CD14-positive monocyte (primary cell): ENCODE measurements around the gene VGF. TPM values are rescaled to one million over a fixed set of nuclear protein-coding genes. Genes with fewer than 3 reads are reported as not detected.
"Not testable (repeated sequence)": the region's sequence is repeated elsewhere in the genome, so short reads cannot be mapped to it uniquely, and the experiment has no call there.

Experiments
- DNase-seq, 3 donors: peaks; one replicate each; pipeline ENCODE4 v3.0.0-alpha.2; 2011 to 2022
- H2AFZ ChIP-seq: 2 replicates; pipeline ENCODE4 v1.6.0; 2012; ENCODE audit warnings: mild to moderate bottlenecking, low read depth, low read length, inconsistent platforms; ENCODE audit not compliant: insufficient read depth, poor library complexity, severe bottlenecking
- H3K27ac ChIP-seq, 2 donors: 1 replicate in 1 of 2; 2 replicates in 1 of 2; pipeline ENCODE4 v1.5.1; 2012 to 2013; ENCODE audit warnings: low read length in 2 of 2, control low read depth in 1 of 2, inconsistent platforms in 1 of 2, low read depth in 1 of 2, mild to moderate bottlenecking in 1 of 2
- H3K27me3 ChIP-seq, 2 donors: one replicate each; pipeline versions ENCODE4 v1.6.0 to v1.6.1; 2011 to 2013; ENCODE audit warnings: low read length in 2 of 2; ENCODE audit not compliant: control insufficient read depth in 2 of 2, insufficient read depth in 2 of 2
- H3K36me3 ChIP-seq, 2 donors: replicated peaks in 1 of 2; 1 replicate in 1 of 2; 2 replicates in 1 of 2; pipeline versions ENCODE4 v1.5.1 to v1.6.1; 2012 to 2013; ENCODE audit warnings: low read length in 2 of 2, control low read depth in 1 of 2, inconsistent platforms in 1 of 2, mild to moderate bottlenecking in 1 of 2; ENCODE audit not compliant: insufficient read depth in 2 of 2, control insufficient read depth in 1 of 2
- H3K4me1 ChIP-seq, 2 donors: 1 replicate in 1 of 2; 2 replicates in 1 of 2; pipeline versions ENCODE4 v1.5.1 to v1.6.1; 2012 to 2013; ENCODE audit warnings: low read length in 2 of 2, control low read depth in 1 of 2, inconsistent platforms in 1 of 2, mild to moderate bottlenecking in 1 of 2, moderate library complexity in 1 of 2; ENCODE audit not compliant: insufficient read depth in 2 of 2, control insufficient read depth in 1 of 2
- H3K4me2 ChIP-seq: replicated peaks from 2 replicates; pipeline ENCODE3; 2012; ENCODE audit warnings: low read length, moderate library complexity, mild to moderate bottlenecking; ENCODE audit not compliant: poor library complexity, severe bottlenecking; ENCODE audit errors: extremely low read depth
- H3K4me3 ChIP-seq, 3 experiments: fragments of 200-600 bp in 1 of 3; sonication (generic) in 1 of 3; replicated peaks in 1 of 3; 1 replicate in 2 of 3; 2 replicates in 1 of 3; pipeline ENCODE4 v1.5.1; 2011 to 2013; ENCODE audit warnings: low read length in 3 of 3, mild to moderate bottlenecking in 3 of 3, control low read depth in 2 of 3, low read depth in 2 of 3, inconsistent platforms in 1 of 3, moderate library complexity in 1 of 3
- H3K79me2 ChIP-seq: 2 replicates; pipeline ENCODE4 v1.6.0; 2012; ENCODE audit warnings: mild to moderate bottlenecking, control low read depth, inconsistent platforms, low read length, moderate library complexity; ENCODE audit not compliant: insufficient read depth
- H3K9ac ChIP-seq: 2 replicates; pipeline ENCODE4 v1.6.0; 2017; ENCODE audit warnings: low read length, mild to moderate bottlenecking; ENCODE audit not compliant: insufficient read depth, poor library complexity, severe bottlenecking
- H3K9me3 ChIP-seq, 2 donors: replicated peaks in 1 of 2; 1 replicate in 1 of 2; 2 replicates in 1 of 2; pipeline versions ENCODE4 v1.5.1 to v1.6.1; 2012 to 2013; ENCODE audit warnings: low read length in 2 of 2, control low read depth in 1 of 2; ENCODE audit not compliant: control insufficient read depth in 1 of 2, insufficient read depth in 1 of 2
- H4K20me1 ChIP-seq: 2 replicates; pipeline ENCODE4 v1.6.0; 2012; ENCODE audit warnings: mild to moderate bottlenecking, low read length, control low read depth, moderate library complexity; ENCODE audit not compliant: insufficient read depth
- H3K27ac Mint-ChIP-seq, 7 donors: one replicate each; pipeline ENCODE4 v1.8.0; 2020; ENCODE audit warnings: mild to moderate bottlenecking in 7 of 7, mixed read lengths in 7 of 7, moderate library complexity in 6 of 7, inconsistent platforms in 2 of 7
- H3K27me3 Mint-ChIP-seq, 3 donors: one replicate each; pipeline ENCODE4 v1.8.0; 2021 to 2022; ENCODE audit warnings: low read depth in 3 of 3, mild to moderate bottlenecking in 3 of 3, mixed read lengths in 3 of 3, moderate library complexity in 3 of 3, inconsistent platforms in 1 of 3
- H3K36me3 Mint-ChIP-seq, 2 donors: one replicate each; pipeline ENCODE4 v1.8.0; 2020; ENCODE audit warnings: mixed read lengths in 2 of 2, inconsistent platforms in 1 of 2, mild to moderate bottlenecking in 1 of 2
- H3K4me1 Mint-ChIP-seq: one replicate; pipeline ENCODE4 v1.8.0; 2020; ENCODE audit warnings: mild to moderate bottlenecking, mixed read lengths
- H3K4me3 Mint-ChIP-seq, 2 donors: one replicate each; pipeline ENCODE4 v1.8.0; 2020; ENCODE audit warnings: mild to moderate bottlenecking in 2 of 2, mixed read lengths in 2 of 2, moderate library complexity in 1 of 2
- H3K9me3 Mint-ChIP-seq, 7 donors: one replicate each; pipeline ENCODE4 v1.8.0; 2020 to 2022; ENCODE audit warnings: mixed read lengths in 7 of 7, mild to moderate bottlenecking in 6 of 7, moderate library complexity in 6 of 7, inconsistent platforms in 2 of 7
- CTCF ChIP-seq: fragments of 200-600 bp; IDR thresholded peaks from one replicate; pipeline ENCODE4 v1.8.0; 2022; ENCODE audit warnings: antibody characterized with exemption, mild to moderate bottlenecking
- WGBS: methylation state at CpG from one replicate; pipeline ENCODE4 v1.1.5; 2013; ENCODE audit warnings: missing lambda C conversion rate; ENCODE audit not compliant: insufficient coverage; 5-methylcytosine and 5-hydroxymethylcytosine counted together
- intact Hi-C, 2 donors: fragments of 100-400 bp; cut with micrococcal nuclease; formaldehyde crosslinking; loops; one replicate each; pipeline versions ENCODE4 v1.15.0 to v1.15.1; 2023
- polyA plus RNA-seq, 3 donors: library from polyadenylated mRNA; depleted of rRNA in 1 of 3; unstranded in 2 of 3; stranded (reverse) in 1 of 3; fragments of 300-500 nt in 2 of 3; fragments of >200 nt in 1 of 3; fragmentation: Illumina TruSeq in 2 of 3; gene quantifications; 1 replicate in 2 of 3; 2 replicates in 1 of 3; pipeline ENCODE4 v1.2.3, GENCODE V29; 2012 to 2021

VGF gene
- polyA plus RNA-seq, 3 donors, result not detected

- 16% methylated on average over 13 of the region's 17 CpGs for WGBS
- Histone ChIP-seq H3K9ac (peak overlapping the region; percentile 66), H4K20me1 (no peaks in the 10 kb centered on the region), H3K36me3 (no peaks in the 10 kb centered on the region), H3K27me3 (peaks cover 2 to 20% of the 10 kb centered on the region in 2 donors), H3K9me3 (no peaks in the 10 kb centered on the region), H2AFZ (peak overlapping the region; percentile 90), H3K4me1 (peaks cover 35 to 42% of the 10 kb centered on the region in 2 donors), H3K4me2 (peak overlapping the region; percentile 69), H3K4me3 (peak overlapping the region; percentile 47 to 72 (median 61)), H3K27ac (peak overlapping the region in 1 of 2 donors; percentile 70), H3K79me2 (no peaks in the 10 kb centered on the region)
- H3K27me3 Mint-ChIP-seq, result peaks cover 27 to 75% (median 44%) of the 10 kb centered on the region in 3 donors
- no peak for TF ChIP-seq CTCF
- H3K4me3 Mint-ChIP-seq, result peak overlapping the region; percentile 81 to 97
- peak; percentile 15 to 66 (median 51) for DNase-seq
- peaks cover 0 to 2% of the 10 kb centered on the region in 2 donors for H3K36me3 Mint-ChIP-seq
- intact Hi-C loops, result no loop called here
- peak overlapping the region in 6 of 7 donors; percentile 32 to 92 (median 84) for H3K27ac Mint-ChIP-seq
- H3K4me1 Mint-ChIP-seq, result peaks cover 36% of the 10 kb centered on the region
- peaks cover 0 to 2% (median 0%) of the 10 kb centered on the region in 7 donors for H3K9me3 Mint-ChIP-seq
Measured at GRCh38 chr7:101121991-101122932, 43.1 kb downstream of the VGF start.

GRCh38 chr7:101121631-101121990, 43.8 kb downstream of the VGF start:
- H3K9me3 Mint-ChIP-seq, H3K36me3 Mint-ChIP-seq, intact Hi-C loops, H3K79me2 ChIP-seq, H3K9me3 ChIP-seq, H4K20me1 ChIP-seq, DNase-seq, H3K36me3 ChIP-seq: not testable (repeated sequence)
- Histone ChIP-seq H3K4me3 (peak overlapping the region in 2 of 3 experiments; percentile 47 to 72), H2AFZ (peak overlapping the region; percentile 90), H3K9ac (peak overlapping the region; percentile 66), H3K4me1 (peaks cover 29 to 35% of the 10 kb centered on the region in 2 donors), H3K27me3 (peaks cover 0 to 14% of the 10 kb centered on the region in 2 donors), H3K27ac (peak overlapping the region in 1 of 2 donors; percentile 70), H3K4me2 (peak overlapping the region; percentile 69)
- H3K27me3 Mint-ChIP-seq, result peaks cover 20 to 71% (median 38%) of the 10 kb centered on the region in 3 donors
- peaks cover 29% of the 10 kb centered on the region for H3K4me1 Mint-ChIP-seq
- H3K27ac Mint-ChIP-seq, result peak overlapping the region in 5 of 7 donors; percentile 81 to 92 (median 87)
- peak overlapping the region; percentile 81 to 97 for H3K4me3 Mint-ChIP-seq
- WGBS, result 100% methylated on average over 3 of the region's 9 CpGs
